GM21717 (cell line): Measurements from ENCODE around the gene PKM.

ENCODE experiments used
- ATAC-seq: cut with Tn5 transposase; IDR thresholded peaks from one replicate; pipeline ENCODE4 v1.9.1; 2021; ENCODE audit warnings: mild to moderate bottlenecking, moderate library complexity; ENCODE audit not compliant: unreplicated experiment

The PKM gene

DNA sequence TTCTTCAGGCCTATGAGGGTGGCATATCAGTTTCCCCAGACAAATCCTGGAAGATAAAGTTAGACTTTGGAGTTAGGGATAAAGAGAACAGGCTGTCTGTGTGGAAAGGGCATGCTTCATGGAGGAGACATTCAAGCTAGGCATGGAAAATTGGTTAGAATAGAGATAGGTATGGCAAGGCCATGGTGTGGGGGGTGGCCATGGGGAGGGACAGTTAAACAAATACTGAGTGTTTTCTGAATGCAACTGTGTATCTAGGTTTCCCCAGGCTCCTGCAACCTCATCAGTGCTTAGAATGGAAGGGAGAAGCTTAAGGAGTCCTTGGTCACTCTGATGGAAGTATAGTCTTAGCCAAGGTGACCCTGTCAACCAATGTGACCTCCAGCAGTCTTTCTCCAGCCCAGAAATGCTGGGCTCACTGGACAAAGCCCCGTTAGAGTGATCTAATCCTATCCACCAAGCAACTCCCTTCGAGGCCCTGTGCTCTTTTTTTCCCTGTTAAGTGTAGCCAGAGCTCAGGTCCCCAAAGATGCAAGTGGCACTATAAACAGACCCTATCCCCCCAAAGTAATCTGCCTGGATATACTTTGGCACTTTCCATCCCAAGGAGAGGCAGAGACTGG lies 5.5 kb upstream of the PKM start:
- ATAC-seq: no peak

DNA sequence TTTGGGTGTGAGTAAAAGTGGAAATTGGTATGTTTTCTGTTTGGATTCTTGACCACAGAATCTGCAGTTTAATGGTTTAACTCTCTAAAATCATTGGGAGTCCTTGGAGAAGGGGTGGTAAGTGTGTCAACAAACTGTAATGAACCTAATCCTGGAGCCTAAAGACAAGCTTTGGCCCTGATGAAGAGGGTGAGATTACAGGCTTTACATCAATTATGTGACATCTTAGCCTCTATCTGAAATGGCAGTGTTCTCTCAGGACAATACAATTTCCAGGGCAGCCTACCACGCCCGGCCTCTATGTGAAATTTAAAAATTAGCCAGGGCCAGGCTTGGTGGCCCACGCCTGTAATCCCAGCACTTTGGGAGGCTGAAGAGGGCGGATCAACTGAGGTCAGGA lies 4.3 kb upstream of the PKM start:
- no peak for ATAC-seq

DNA sequence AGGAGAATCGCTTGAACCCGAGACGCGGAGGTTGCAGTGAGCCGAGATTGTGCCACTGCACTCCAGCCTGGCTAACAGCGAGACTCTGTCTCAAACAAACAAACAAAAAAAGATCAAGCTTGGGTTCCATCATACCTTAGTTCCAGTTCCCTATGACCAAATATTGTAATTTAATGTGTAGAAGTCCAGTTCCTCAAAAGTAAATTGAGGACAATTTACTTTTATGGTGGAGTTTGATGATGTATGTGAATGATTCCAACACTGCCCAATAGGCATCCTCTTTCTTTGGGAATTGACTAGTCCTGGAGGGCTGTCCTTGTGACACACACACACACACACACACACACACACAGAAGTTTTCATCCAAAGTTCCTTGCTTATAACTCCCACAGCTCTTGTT lies 2.8 kb upstream of the PKM start:
- ATAC-seq: no peak

DNA sequence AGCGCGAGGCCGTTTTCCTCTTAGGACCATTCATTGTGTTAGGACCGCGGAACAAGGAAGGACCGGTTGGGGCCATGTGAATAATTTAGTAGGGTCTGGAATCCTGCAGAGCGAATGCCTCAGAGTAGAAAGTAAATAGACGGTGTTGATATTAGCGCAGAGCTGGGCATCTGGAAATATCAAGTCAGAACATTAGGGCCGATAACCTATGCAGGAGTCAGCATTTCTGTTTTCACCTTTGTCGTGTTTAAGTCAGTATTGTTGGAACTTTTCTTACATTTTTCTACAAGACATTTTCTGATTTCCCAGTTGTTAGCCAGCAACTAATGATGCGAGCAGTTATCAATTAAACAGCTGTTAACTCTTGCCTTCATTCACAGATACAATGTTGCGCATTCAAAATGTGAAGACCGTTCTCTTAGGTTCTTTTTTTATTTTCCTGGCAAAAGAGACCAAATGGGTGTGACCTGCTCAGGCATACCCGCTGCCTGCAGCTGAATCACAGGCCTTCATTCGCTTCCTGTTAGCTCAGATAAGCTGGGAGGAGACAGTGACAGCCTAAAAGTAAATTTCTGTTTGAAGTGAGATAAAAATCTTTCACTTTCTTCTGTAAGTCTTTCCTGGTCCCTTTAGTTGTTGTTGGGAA lies 966 bp upstream of the PKM start:
- no peak for ATAC-seq

DNA sequence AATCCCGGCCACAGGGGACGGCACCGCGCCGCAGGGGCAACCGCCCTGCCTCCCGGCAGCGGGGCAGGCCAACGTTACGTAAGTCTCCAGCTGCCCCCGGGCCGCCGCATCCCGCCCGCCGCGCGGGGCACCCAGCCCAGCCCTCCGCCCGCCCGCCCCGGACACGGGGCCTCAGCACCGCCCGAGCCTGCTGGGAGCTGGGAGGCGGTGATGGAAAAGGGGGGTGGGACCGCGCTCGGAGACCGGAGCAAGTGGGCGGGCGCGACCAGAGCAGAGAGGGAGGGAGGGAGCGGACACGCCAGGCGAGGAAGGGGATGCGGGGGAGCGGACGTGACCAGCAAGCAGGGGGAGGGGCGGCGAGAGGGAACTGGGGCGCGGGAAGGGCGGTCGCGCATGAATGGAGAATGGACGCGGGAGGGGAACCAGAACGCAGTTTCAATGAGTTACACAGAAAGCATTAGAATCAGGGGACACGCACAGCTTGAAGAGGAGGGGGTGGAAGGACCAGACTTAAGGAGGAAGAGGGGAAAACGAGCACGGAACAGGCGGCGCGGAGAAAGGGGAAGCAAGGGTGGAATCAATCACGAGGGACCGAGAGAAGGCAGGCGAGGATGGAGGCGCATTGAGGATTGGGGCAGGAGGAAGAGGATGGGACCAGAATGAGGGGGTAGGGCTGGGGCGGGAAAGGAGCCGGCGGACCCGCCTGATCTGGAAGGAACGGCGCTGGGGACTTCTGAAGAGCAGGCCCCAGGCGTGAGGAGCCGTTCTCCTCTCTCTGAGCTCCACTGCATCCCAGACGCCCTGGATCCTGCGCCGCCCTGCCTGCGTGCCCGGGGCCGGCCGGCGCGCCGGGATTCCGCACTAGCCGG lies 559 bp downstream of the PKM start:
- no peak for ATAC-seq

DNA sequence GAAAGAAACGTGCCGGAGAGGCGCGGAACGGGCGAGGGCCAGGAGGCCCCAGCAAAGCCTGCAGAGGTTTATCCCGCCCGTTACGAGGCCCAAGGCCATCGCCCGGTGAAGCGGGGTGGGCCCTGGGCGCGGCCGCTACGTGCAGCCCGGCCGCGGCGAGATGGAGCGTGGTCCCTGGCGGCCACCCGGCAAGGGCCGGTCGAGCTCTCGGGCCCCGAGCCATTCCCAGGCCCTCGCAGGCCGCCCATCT lies 1.1 kb downstream of the PKM start:
- ATAC-seq: no peak

DNA sequence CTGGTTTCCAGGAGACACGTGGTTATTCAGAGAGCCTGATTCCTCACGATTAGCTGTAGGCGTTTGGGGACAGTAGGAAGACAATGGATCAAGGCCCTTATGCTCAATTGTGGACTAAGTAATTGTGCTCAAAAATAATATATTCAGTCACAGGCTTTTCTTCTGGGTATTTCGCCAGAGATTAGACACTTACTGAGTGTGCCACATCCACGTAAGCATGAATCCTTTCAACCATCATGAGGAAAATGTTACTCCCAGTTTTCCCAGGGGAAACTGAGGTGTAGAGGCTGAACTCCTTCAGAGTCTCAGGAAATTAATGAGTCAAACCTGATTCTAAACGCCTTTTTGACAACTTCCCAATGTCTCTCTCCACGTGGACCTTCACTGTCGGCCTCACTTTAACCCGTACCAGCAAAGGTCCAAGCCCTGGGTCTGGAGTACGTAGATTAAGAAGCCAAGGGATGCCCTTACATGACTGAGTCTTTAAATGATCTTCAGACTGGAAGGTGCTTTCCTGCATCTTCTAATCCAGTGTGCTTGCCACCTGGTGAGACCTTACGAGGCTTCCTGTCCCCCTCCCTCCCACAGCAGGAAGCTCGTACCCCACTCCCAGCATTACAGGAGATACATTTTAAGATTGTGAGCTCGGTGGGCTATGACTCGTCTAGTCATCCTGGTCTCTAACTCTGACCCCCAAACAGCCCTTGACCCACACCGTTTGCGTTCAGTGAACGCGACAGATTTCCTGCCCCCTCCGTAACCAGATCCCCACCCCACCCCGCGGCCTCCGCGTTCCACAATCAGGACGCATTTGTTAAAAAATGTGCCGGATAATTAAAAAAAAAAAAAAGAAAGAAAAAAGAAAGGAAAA lies 1.7 kb downstream of the PKM start:
- ATAC-seq: no peak

DNA sequence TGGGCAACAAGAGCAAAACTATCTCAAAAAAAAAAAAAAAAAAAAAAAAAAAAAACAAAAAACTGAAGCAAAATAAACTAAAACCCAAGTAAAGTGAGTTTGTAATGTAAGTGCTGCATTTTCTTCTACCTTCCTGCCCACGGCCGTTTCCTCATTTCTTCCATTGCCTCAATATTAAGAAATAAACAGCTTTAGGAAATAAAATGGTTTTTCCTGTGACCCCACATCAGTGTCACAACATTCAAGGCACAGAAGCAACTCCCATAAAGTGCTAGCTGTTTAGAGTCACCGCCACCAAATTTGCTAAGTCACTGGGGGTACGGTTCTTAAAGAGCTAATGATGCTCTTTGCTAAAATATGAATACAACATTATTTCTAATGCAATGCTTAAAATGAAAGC lies 3.3 kb downstream of the PKM start:
- ATAC-seq: no peak

DNA sequence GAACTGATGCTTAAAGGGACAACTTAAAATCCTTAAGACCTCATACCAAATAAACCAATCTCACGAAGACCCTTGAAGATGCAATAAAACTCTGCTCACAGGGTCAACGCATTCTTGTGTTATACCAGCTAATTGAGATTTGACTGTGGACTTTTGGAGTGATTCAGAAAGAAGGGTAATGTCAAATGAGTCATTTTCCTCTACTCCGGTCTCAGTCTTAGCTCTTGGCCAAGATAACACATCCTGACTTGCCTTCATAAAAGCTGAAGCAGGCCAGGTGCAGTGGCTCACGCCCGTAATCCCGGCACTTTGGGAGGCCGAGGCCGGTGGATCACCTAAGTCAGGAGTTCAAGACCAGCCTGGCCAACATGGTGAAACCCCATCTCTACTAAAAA lies 3.8 kb downstream of the PKM start:
- no peak for ATAC-seq

DNA sequence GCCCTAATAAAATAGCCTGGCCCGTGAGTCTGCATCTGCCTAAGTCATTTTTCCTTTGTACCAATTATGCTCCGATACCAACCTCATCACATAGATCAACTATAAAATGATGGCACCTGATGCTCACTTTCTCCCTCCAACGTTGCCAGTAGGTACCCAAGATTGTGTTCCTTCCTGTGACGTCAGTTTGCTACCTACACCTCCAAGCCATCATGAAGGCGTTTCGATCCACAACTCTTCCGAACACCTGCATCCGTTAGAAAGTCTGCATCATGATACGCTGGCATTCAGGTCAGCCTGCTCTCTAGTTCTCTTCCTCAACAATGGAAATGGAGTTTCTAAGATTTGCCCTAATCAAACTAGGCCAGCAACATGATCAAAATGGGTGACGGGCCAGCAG lies 7.7 kb downstream of the PKM start:
- no peak for ATAC-seq

DNA sequence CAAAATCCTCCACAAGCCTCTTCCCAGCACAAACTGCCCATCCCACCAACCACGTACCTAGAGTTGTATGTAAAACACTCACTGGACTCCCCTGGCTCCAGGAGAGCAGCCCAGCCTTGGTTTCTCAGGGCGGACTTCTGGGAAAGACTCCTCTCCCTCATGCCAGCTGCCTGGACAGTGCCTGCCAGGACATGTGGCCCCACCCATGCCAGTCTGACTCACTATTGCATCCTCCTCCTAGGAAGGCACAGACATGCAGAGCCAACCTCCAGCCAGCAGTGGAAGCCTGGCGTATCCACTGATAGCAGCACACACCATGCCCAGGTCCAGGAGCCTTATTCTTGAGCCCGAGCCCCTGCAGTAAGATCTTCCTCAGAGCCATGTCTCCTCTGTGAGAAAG lies 8.6 kb downstream of the PKM start:
- no peak for ATAC-seq

DNA sequence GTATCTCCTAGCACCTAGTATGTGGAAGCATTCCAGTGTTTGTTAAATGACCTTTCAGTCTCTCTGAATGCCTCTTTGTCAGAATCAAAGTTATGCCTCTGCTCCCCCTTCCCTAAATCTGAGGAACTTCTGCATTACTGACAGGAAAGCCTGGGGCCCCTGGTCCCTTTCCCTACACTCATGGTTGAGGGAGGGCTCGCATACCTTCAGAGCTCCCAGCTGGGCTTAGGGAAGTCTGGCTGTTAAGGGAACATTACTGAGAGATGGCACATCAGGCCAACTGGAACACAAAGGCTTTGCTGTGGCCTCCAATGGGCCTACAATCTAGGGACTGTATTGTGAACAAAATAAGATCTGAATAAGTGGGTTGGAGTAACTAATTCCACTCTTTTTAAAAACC lies 10.3 kb downstream of the PKM start:
- ATAC-seq: no peak

DNA sequence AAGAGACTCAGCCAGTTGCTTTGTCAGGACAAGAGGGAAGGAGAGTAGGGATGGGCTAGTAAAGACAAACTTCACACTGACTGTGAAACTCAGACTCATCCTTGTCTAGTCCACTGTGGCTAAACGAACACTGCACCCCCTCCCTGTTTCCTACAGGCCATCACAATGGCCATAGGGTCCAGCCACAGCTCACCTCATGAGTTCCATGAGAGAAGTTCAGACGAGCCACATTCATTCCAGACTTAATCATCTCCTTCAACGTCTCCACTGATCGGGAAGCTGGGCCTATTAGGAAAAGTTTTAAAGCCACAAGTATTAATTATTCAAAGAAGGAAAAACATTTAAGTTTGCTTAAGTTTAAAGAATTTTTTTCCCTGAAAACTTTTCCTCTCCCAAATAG lies 13.8 kb downstream of the PKM start:
- no peak for ATAC-seq

DNA sequence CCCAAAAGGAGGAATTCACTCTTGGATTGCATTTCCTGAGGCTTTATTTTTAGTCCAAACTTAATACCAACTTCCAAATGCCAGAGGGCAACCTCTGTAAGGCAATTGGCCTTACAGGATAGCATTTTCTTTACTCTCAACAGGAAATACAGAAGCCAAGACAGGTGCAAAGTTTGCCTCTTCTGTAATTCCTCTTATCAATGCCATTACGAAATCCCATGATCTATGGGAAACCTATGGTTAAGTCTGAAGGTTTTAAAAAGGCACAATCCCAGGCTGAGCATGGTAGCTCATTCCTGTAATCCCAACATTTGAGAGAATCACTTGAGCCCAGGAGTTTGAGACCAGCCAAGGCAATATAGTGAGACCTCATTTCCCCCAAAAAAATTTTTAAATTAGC lies 14.9 kb downstream of the PKM start:
- no peak for ATAC-seq

DNA sequence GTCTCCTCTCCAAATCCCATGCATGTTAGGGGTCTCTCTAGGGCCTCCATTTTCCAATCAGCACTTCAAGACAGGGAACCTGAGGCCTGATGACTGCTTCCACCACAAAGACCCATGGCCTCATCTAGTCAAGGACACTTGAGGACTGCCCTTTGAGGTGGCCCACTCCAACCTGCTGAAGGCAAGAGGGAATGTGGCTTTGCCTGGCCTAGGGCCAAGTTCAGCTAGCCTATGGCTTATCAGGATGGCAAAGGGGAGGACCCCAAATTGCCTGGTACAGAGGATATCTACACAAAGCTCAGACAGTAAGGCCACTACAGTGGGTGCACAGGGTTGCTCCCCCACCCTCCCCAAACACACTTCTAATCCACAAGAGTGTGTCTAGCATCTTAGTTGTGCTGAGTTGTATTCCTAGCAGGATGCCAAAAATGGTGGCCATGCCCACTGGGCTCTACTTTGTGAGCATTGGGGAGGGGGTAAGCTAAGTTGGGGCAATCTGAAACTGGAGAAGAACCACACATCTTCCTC lies 23.4 kb downstream of the PKM start:
- ATAC-seq: no peak

DNA sequence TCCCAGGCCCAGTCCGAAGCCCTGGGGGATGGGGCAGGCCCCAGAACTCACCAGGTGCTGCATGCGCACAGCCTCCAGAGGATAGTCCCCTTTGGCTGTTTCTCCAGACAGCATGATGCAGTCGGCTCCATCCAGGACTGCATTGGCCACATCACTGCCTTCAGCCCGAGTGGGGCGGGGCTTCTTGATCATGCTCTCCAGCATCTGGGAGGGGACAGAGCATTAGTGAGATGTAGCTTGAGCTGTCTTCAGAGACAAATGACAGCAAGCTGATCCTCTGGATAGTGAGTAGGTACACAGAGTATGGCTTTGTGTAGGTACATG lies 24.4 kb downstream of the PKM start:
- ATAC-seq: no peak

DNA sequence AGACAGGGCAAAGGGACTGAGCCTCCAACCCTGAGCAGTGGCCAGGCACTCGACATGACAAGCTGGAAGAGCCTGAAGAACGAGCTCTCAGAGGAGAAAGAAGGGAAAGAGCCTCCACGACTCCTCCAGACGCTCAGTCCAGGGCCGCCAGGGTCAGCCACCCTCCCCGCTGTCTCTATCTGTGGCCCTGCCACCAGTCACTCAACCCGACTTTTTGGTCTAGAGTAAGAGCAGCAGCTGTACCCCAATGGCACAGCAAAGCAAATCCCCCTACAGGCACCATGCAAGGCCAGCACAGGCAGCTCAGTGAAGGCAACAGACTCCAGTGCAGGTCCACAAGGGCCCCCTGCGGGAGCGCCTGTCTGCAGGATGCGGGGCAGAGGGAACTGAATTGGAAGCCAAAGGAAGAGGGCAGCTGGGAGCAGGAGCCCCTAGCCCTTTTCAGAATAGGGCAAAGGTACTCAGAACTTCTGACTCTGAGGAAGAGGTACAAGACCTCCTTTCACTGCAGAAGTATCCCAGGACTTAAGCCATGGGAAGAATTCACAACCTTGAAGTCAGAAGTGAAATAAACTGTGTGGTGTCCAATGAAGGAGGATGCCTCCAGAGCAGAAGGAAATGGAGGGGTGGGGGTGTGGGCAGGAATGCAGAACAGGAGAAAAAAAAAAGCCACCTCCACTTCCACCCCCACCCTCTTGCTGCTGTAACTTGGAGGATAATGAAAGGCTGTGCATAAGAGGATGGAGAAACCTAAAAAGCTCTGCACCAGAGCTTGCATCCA lies 24.9 kb downstream of the PKM start:
- no peak for ATAC-seq

DNA sequence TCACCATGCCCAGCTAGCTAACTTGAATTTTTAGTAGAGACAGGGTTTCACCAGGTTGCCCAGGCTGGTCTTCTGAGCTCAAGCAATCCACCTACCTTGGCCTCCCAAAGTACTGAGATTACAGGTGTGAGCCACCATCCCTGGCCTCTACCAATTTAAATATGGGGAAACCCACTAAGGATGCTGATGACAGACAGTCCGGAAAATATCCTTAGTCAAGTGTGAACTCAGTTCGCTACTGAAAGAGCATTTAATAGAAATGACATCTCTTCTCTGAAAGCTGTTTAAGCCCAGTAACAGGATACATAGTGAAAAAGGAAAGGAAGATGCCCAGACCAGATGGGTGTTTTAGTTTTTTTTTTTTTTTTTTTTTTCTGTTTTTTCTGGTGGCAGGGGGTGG lies 25.7 kb downstream of the PKM start:
- ATAC-seq: no peak

DNA sequence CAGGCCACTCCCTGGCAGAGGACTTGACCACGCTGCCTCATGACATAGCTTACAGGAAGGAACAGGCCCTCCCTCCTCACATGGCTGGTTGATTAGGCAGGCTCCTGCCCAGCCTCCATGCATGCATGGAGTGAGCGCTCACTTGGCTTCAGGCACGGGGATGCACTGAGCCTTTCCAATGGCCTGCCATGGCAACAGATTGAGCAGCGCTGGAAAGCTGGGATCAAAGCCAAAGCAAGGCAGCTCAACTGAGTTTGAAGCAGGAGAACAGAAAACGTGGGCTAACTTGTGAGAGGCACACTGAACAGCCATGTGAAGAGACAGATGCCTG lies 27.5 kb downstream of the PKM start:
- ATAC-seq: no peak

DNA sequence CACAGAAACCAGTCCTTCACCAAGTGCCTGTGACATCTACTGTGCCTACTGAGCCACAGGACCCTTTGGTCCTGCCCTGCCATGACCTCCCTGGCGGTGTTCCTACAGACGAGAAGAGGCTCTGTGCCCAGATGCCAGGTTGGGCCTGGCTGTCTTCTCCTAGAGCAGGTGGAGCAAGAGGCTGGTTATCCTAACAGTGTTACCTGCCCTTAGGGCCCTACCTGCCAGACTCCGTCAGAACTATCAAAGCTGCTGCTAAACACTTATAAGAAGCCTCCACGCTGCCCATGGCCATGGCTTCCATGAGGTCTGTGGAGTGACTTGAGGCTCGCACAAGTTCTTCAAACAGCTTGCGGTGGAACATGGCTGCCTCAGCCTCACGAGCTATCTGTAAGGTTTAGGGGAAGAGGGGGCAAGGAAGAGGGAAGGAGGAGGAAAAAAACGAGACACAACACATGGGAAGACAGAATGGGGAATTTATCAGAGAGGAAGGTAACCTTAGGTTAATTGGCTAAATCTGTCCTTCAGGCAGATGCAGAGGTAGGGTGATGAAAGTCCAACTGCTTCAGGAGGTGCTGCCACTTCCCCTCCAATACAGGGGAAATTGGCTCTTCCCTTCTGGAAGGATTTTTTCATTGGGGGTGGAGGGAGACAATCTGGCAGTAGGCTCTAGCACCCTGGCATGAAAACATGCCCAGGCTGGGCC lies 28.0 kb downstream of the PKM start:
- no peak for ATAC-seq
